ENCODE results near the gene MAP3K4. TPM values are rescaled to one million over a fixed set of nuclear protein-coding genes. Genes with fewer than 3 reads are reported as not detected.

Gene MAP3K4
- total RNA-seq, 1 experiment from 2014 or later, result 69.8 TPM

DNA sequence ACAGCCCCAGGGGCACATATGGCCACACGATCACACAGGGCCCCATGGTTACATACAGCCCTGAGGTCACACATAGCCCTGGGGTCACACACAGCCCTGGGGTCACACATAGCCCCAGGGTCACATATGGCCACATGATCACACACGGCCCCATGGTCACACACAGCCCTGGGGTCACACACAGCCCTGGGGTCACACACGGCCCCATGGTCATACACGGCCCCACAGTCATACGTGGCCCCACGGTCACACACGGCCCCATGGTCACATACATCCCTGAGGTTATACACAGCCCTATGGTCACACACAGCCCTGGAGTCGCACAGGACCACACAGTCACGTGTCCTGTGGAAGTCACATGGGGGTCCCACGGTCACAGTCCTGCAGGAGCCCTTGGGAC lies 162.2 kb downstream of the MAP3K4 start:
- Mint-ChIP-seq H3K4me1 (no peaks in the 10 kb centered on the region), H3K9me3 (peaks cover 27% of the 10 kb centered on the region), H3K27me3 (ENCODE audit: low read depth) (no peaks in the 10 kb centered on the region), H3K4me3 (no peak overlapping the region), H3K36me3 (peaks cover 41% of the 10 kb centered on the region), H3K27ac (no peak overlapping the region)
- no peak for ATAC-seq
- CTCF ChIA-PET, result interaction anchor here (1.7 to 1.8 kb wide), 2 partner anchors 218 to 220 kb away, joined by 4 to 10 read pairs; no protein-coding TSS in a partner anchor
- POLR2A ChIA-PET, result no interaction called here
- no peak for DNase-seq (ENCODE audit: low spot score)
- TF ChIP-seq ZNF671 (CRISPR knock-in tag; IDR thresholded peaks at IDR 0.05), result no peak
- no peak for TF ChIP-seq MYBL2 (CRISPR knock-in tag; IDR thresholded peaks at IDR 0.05)
- no peak for TF ChIP-seq TP53 (CRISPR knock-in tag; IDR thresholded peaks at IDR 0.05)

DNA sequence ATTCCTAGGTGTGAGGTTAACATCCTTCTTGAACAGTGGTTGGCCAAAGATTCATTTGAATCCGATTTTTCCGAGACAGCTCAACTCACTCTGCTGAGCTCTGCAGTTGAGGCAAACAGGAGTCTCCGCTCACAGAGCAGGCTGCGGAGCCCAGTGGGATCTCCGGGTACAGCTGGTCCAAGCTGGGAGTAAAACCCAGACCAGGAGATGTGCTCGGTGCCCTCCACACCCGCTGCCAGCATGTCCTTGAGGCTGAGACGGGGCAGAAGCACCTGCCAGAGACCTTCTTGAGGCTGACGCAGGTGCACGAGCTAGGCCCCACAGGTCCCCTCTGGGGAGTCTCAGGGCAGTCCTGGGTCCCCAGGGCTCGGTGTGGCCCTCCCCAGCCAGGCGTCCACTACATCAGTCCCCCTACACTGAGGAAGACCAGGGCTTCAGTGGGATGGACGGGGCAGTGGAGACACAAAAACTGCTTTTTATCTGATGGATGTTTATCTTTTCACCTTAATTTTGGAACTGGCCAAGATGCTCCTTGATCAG lies 163.3 kb downstream of the MAP3K4 start:
- ChIA-PET POLR2A (no interaction called here), CTCF (interaction anchor here (1.8 kb wide), 1 partner anchor 219 kb away, joined by 4 read pairs; no protein-coding TSS in a partner anchor)
- Mint-ChIP-seq H3K27ac (no peak overlapping the region), H3K4me3 (no peak overlapping the region), H3K4me1 (no peaks in the 10 kb centered on the region), H3K36me3 (peaks cover 47% of the 10 kb centered on the region), H3K27me3 (ENCODE audit: low read depth) (no peaks in the 10 kb centered on the region), H3K9me3 (peaks cover 27% of the 10 kb centered on the region)
- no peak for ATAC-seq
- TF ChIP-seq CREB1 (CRISPR knock-in tag; IDR thresholded peaks at IDR 0.05) (no peak), MLX (CRISPR knock-in tag; IDR thresholded peaks at IDR 0.05) (no peak), ZBTB43 (CRISPR knock-in tag; IDR thresholded peaks at IDR 0.05) (no peak), ATF1 (CRISPR knock-in tag; IDR thresholded peaks at IDR 0.05) (no peak), ZNF671 (CRISPR knock-in tag; IDR thresholded peaks at IDR 0.05) (no peak), NR1H2 (CRISPR knock-in tag; IDR thresholded peaks at IDR 0.05) (no peak), TP53 (CRISPR knock-in tag; IDR thresholded peaks at IDR 0.05) (no peak), PRDM15 (CRISPR knock-in tag; IDR thresholded peaks at IDR 0.05) (no peak), CBFB (CRISPR knock-in tag; IDR thresholded peaks at IDR 0.05; ENCODE audit: low read depth) (no peak)
- TF ChIP-seq, protein P1, sequence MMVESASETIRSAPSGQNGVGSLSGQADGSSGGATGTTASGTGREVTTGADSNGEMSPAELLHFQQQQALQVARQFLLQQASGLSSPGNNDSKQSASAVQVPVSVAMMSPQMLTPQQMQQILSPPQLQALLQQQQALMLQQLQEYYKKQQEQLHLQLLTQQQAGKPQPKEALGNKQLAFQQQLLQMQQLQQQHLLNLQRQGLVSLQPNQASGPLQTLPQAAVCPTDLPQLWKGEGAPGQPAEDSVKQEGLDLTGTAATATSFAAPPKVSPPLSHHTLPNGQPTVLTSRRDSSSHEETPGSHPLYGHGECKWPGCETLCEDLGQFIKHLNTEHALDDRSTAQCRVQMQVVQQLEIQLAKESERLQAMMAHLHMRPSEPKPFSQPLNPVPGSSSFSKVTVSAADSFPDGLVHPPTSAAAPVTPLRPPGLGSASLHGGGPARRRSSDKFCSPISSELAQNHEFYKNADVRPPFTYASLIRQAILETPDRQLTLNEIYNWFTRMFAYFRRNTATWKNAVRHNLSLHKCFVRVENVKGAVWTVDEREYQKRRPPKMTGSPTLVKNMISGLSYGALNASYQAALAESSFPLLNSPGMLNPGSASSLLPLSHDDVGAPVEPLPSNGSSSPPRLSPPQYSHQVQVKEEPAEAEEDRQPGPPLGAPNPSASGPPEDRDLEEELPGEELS (CRISPR knock-in tag; IDR thresholded peaks at IDR 0.05), result no peak
- no peak for DNase-seq (ENCODE audit: low spot score)

- Mint-ChIP-seq H3K27ac (no peak overlapping the region), H3K36me3 (peaks cover 63% of the 10 kb centered on the region), H3K9me3 (peaks cover 26% of the 10 kb centered on the region), H3K27me3 (ENCODE audit: low read depth) (no peaks in the 10 kb centered on the region), H3K4me1 (peaks cover 21% of the 10 kb centered on the region), H3K4me3 (no peak overlapping the region)
- ChIA-PET POLR2A (no interaction called here), CTCF (interaction anchor here (1.6 kb wide), 1 partner anchor 210 kb away, joined by 5 read pairs; no protein-coding TSS in a partner anchor)
- ATAC-seq (no peak), DNase-seq (ENCODE audit: low spot score) (no peak)
- TF ChIP-seq, protein P2, sequence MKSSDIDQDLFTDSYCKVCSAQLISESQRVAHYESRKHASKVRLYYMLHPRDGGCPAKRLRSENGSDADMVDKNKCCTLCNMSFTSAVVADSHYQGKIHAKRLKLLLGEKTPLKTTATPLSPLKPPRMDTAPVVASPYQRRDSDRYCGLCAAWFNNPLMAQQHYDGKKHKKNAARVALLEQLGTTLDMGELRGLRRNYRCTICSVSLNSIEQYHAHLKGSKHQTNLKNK (CRISPR knock-in tag; IDR thresholded peaks at IDR 0.05), result no peak
- TF ChIP-seq RELA (CRISPR knock-in tag; IDR thresholded peaks at IDR 0.05; ENCODE audit: borderline replicate concordance) (no peak), SP1 (CRISPR knock-in tag; conservative IDR thresholded peaks at IDR 0.05) (no peak), PREB (CRISPR knock-in tag; IDR thresholded peaks at IDR 0.05; ENCODE audit: borderline replicate concordance) (no peak), ZNF396 (CRISPR knock-in tag; IDR thresholded peaks at IDR 0.05; ENCODE audit: borderline replicate concordance) (no peak), NR2C2 (CRISPR knock-in tag; IDR thresholded peaks at IDR 0.05) (no peak)
- TF ChIP-seq, protein P3, sequence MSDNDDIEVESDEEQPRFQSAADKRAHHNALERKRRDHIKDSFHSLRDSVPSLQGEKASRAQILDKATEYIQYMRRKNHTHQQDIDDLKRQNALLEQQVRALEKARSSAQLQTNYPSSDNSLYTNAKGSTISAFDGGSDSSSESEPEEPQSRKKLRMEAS (CRISPR knock-in tag; IDR thresholded peaks at IDR 0.05), result no peak
These were observed 169.6 kb downstream of the MAP3K4 start for GRCh38 chr6:161161121-161161520.

All from WTC11 (cell line).